Large intestine (tissue), 3 donors: ENCODE measurements around the gene LCOR. TPM values are rescaled to one million over a fixed set of nuclear protein-coding genes. Genes with fewer than 3 reads are reported as not detected.

Experiments
- DNase-seq, 2 donors: peaks; one replicate each; pipeline versions ENCODE4 v3.0.0 to v3.0.0-alpha.2; 2013
- H3K27ac ChIP-seq: one replicate; pipeline ENCODE4 v1.5.1; 2013; ENCODE audit warnings: low read length
- H3K27me3 ChIP-seq: 2 replicates; pipeline ENCODE4 v1.6.1; 2013; ENCODE audit warnings: low read length; ENCODE audit not compliant: control insufficient read depth, insufficient read depth
- H3K36me3 ChIP-seq: 2 replicates; pipeline ENCODE4 v1.6.1; 2013; ENCODE audit warnings: low read length; ENCODE audit not compliant: control insufficient read depth, insufficient read depth
- H3K4me1 ChIP-seq: one replicate; pipeline ENCODE4 v1.6.1; 2013; ENCODE audit warnings: low read length; ENCODE audit not compliant: control insufficient read depth, insufficient read depth
- H3K4me3 ChIP-seq: one replicate; pipeline ENCODE4 v1.5.1; 2013; ENCODE audit warnings: low read length
- H3K9me3 ChIP-seq: one replicate; pipeline ENCODE4 v1.6.1; 2013; ENCODE audit warnings: mild to moderate bottlenecking, low read depth, low read length, moderate library complexity; ENCODE audit not compliant: control insufficient read depth
- WGBS: methylation state at CpG from one replicate; pipeline ENCODE4 v1.1.5; 2013; ENCODE audit warnings: low lambda C conversion rate; ENCODE audit not compliant: insufficient coverage; 5-methylcytosine and 5-hydroxymethylcytosine counted together
- polyA plus RNA-seq: library from polyadenylated mRNA; unstranded; fragments of 120-200 nt; gene quantifications from one replicate; pipeline ENCODE4 v1.2.1, GENCODE V29; 2013

The LCOR gene
- polyA plus RNA-seq, 1 donor, result 46.1 TPM

DNA sequence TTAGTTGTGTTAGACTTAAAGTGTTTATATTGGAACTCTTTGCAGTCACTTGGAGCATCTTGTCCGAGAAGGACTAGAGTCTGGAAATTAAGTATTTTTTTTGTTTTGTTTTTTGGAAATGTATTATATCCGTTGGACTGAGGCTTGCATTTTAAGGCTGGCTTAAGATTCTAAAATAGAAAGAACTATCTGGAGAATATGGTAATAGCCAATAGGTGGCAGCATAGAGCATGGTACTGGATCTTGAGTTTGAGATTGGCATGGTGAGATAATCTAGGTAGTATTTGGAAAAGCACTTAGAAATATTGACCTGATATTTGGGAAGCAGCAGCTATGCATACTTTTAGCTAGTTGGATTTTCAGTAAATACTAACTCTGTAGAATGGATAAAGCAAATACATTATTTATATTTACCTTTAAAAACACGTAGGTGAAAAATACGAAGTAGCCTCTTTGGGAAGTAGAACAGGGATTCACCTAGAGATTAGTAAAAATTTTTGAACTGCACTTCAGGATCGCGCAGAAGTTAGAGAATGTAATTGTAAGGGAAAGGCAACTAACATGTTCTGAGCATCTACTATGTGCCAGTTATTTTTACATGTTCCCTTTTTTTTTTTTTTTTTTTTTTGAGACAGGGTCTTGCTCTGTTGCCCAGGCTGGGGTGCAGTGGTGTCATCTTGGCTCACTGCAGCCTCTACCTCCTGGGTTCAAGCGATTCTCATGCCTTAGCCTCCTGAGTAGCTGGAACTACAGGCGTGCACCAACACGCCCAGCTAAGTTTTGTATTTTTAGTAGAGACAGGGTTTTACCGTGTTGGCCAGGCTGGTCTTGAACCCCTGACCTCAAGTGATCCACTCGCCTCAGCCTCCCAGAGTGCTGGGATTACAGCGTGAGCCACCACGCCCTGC, 78.6 kb downstream of the LCOR start:
- DNase-seq, result peak; percentile 7 to 27
- 89% methylated on average over 4 of the region's 13 CpGs for WGBS
- no peak overlapping the region for H3K27ac ChIP-seq
- H3K4me1 ChIP-seq, result no peaks in the 10 kb centered on the region
- H3K36me3 ChIP-seq, result peaks cover 27% of the 10 kb centered on the region
- no peaks in the 10 kb centered on the region for H3K9me3 ChIP-seq
- no peaks in the 10 kb centered on the region for H3K27me3 ChIP-seq
- H3K4me3 ChIP-seq, result no peak overlapping the region

DNA sequence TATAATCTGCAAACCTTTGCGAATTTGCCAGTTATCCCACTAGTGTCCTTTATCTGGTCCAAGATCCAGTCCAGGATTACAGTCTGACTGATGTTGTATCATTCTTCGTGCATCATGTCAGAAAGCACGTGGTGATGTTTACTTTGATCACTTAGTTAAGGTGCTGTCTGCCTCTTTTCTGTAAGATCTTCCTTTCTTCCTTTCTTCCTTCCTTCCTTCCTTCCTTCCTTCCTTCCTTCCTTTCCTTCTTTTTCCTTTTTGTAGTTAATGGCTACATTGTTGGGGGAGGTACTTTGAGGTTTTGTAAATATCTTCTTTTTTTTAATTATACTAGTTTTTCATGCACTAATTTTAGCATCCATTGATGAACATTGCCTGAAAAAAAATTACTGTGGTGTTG, 80.3 kb downstream of the LCOR start:
- Histone ChIP-seq H3K4me3 (no peak overlapping the region), H3K4me1 (no peaks in the 10 kb centered on the region), H3K36me3 (peaks cover 29% of the 10 kb centered on the region), H3K27me3 (no peaks in the 10 kb centered on the region), H3K27ac (no peak overlapping the region), H3K9me3 (no peaks in the 10 kb centered on the region)
- DNase-seq, result no peak
- WGBS, result 59% methylated on average over 2 of the region's 3 CpGs

DNA sequence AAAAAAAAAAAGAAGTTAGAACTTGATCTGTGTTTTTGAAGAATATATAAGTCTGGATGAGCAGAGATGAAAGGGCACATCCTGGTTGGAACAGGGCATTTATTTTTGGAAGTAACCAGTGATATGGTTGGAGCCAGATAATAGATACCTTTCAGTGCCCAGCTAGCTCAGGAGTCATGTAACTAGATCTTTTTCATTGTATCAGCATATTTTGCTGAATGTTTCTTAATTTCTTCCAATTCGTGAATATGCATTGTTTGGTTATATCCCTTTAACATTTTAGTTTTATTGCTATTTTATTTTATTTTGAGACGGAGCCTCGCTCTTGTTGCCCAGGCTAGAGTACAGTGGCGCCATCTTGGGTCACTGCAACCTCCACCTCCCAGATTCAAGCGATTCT, 81.8 kb downstream of the LCOR start:
- DNase-seq, result no peak
- Histone ChIP-seq H3K27me3 (no peaks in the 10 kb centered on the region), H3K9me3 (no peaks in the 10 kb centered on the region), H3K36me3 (peaks cover 25% of the 10 kb centered on the region), H3K4me1 (no peaks in the 10 kb centered on the region), H3K4me3 (no peak overlapping the region), H3K27ac (no peak overlapping the region)
- 100% methylated on average over 1 of the region's 5 CpGs for WGBS

DNA sequence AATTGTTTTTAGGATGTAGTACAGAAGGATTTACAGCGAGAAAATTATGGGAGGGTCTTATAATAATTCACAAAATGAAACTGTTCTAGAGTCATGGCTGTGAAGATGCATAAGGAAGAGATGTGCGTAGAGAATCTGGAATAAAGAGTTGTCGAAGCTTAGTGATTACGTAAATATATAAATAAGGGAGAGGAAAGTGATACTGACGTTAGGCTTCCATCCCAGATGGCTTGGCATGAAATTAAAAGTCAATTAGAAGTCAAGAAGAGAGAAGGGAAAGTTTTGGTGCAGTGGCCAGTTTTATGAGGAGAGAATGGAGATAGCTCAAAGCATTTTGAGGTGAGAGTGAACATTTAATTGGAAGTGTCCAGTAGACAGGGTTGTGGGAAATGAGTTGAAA, 85.5 kb downstream of the LCOR start:
- no peaks in the 10 kb centered on the region for H3K4me1 ChIP-seq
- H3K9me3 ChIP-seq, result no peaks in the 10 kb centered on the region
- no peaks in the 10 kb centered on the region for H3K27me3 ChIP-seq
- 88% methylated on average over 4 of the region's 5 CpGs for WGBS
- H3K27ac ChIP-seq, result no peak overlapping the region
- no peak overlapping the region for H3K4me3 ChIP-seq
- peaks cover 29% of the 10 kb centered on the region for H3K36me3 ChIP-seq
- DNase-seq, result no peak

DNA sequence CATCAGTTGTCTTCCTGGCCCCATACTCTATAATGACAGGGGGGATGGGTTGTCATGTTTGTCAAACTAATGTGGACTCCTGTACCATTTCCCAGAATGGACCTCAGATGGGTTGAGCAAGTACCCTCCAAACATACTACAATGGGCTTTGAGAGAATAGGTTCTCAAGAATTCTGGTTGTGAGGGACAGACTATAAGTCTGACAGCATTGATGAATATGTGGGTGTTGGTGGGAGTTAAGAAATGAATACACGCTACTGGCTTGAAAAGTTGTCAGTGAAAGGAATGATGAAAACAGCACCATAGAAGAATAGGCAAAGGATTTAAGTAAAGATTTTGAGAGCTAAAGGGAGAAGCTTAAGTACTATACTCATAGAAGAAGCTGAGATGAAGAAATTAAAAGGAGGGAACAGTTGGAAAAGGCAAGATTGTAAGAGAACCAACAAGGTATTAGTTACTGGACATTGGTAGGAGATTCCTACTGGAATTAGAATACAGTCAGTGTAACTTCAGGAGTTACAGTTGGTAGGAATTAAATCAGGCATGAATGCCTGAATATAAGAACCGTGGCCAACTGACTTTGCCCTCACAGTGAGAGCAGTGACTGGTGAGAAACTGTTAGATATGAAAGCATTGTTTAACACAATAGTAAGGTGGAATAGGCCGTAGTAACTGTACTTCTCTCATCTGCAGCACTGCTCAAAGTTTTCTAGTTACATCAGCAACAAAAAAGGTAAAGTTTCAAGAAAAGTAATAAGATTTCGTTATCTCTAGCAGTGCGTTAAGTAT, 86.3 kb downstream of the LCOR start:
- Histone ChIP-seq H3K9me3 (no peaks in the 10 kb centered on the region), H3K4me3 (no peak overlapping the region), H3K36me3 (peaks cover 29% of the 10 kb centered on the region), H3K27me3 (no peaks in the 10 kb centered on the region), H3K4me1 (no peaks in the 10 kb centered on the region), H3K27ac (no peak overlapping the region)
- 96% methylated on average over 3 of the region's 5 CpGs for WGBS
- no peak for DNase-seq

DNA sequence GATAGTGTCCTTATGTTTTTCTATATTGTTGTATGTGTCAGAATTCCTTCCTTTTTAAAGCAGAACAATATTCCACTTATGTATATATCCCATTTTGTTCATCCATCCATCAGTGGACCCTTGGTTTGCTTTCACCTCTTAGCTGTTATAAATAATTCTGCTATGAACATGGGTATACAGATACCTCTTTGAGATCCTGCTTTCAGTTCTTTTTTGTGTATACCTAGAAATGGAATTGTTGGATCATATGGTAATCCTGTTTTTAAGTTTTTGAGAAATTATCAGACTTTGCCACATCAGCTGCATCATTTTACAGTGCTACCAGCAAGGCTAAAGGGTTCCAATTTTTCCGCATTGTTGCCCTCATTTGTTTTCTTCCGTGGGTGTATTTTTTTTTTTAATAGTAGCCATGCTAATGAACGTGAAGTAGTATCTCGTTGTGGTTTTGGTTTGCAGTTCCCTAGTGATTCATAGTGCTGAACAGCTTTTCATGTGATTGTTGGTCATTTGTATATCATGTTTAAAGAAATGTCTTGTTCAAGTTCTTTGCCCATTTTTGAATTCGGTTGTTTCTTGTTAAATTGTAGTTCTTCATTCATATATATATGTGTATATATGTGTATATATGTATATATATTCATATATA, 87.8 kb downstream of the LCOR start:
- H3K27me3 ChIP-seq, result no peaks in the 10 kb centered on the region
- no peak overlapping the region for H3K27ac ChIP-seq
- no peaks in the 10 kb centered on the region for H3K9me3 ChIP-seq
- H3K36me3 ChIP-seq, result peaks cover 17% of the 10 kb centered on the region
- DNase-seq, result no peak
- H3K4me3 ChIP-seq, result no peak overlapping the region
- H3K4me1 ChIP-seq, result no peaks in the 10 kb centered on the region
- 94% methylated on average over 3 of the region's 5 CpGs for WGBS

DNA sequence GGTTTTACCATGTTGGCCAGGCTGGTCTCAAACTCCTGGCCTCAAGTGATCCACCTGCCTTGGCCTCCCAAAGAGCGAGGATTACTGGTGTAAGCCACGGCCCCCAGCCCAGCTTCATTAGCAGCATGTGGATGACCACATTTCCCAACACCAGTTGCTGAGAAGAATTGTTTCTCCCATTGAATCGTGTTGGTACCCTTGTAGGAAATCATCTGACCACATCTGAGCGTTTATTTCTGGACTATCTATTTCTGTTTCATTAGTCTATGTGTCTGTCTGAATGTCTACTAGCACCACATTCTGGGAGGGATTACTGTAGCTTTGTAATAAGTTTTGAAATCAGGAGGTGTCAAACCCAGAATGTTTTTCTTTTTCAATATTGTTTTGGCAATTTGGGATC, 89.6 kb downstream of the LCOR start:
- Histone ChIP-seq H3K36me3 (peaks cover 9% of the 10 kb centered on the region), H3K9me3 (no peaks in the 10 kb centered on the region), H3K27me3 (no peaks in the 10 kb centered on the region), H3K27ac (no peak overlapping the region), H3K4me3 (no peak overlapping the region), H3K4me1 (no peaks in the 10 kb centered on the region)
- no CpG with 5 or more reads among the region's 4 CpGs for WGBS
- DNase-seq, result no peak

DNA sequence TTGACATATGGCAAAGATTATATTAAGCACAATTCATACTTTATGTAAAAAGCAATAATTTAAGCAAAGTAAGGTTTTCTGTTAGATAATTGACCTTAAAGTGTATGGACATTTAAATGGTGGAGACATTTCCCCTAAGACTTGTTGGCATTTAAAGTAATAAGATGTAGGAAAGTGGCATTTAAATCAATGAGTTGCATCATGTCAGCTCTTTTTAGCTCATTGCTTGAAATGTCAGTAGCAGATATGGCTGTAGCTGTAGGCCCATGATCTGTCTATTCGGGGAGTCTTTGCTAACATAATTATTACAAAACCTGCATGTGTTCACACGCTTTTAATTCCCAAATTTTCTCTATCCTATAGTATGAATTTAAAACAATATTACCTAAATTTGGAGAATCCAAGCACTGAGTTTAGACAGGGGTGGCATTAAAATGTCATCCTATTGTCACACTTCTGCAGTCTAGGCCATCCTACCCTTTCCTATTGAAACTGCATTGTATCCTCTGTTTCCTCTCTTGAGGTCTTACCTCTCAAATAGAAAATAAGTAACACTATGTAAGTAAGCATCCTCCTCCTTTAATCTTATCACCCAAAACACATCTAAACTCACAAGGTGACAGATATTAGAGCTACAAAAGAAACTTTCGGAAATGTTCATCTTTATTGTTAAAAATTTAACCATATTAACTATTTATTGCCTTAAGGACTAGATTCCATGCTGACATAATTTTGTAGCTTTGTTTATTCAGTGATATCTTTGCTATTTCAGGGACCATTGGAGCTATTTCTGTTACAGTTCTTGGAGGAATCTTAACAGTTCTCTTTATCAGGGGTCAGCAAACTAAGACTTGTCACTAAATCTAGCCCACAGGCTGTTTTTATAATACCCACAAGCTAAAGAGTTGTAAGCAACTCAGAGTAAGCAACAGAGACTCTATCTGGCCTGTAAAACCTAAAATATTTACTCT, 91.2 kb downstream of the LCOR start:
- Histone ChIP-seq H3K27me3 (no peaks in the 10 kb centered on the region), H3K4me3 (no peak overlapping the region), H3K36me3 (peaks cover 12% of the 10 kb centered on the region), H3K9me3 (no peaks in the 10 kb centered on the region), H3K4me1 (no peaks in the 10 kb centered on the region), H3K27ac (no peak overlapping the region)
- no peak for DNase-seq
- WGBS, result 40% methylated on average over 1 of the region's 3 CpGs

DNA sequence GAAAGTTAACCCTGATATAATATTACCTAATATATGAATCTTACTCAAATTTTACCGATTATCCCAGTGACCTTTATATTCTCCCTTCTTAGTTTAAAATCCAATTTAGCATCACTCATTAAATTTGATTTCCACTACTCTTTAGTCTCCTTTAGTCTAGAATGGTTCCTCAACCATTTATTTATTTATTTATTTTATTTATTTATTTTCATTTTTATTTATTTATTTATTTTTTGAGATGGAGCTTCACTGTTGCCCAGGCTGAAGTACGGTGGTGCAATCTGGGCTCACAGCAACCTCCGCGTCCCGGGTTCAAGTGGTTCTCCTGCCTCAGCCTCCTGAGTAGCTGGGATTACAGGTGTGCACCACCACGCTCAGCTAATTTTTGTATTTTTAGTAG, 92.8 kb downstream of the LCOR start:
- Histone ChIP-seq H3K4me1 (no peaks in the 10 kb centered on the region), H3K9me3 (no peaks in the 10 kb centered on the region), H3K27ac (no peak overlapping the region), H3K4me3 (no peak overlapping the region), H3K27me3 (no peaks in the 10 kb centered on the region), H3K36me3 (peaks cover 18% of the 10 kb centered on the region)
- 100% methylated on average over 2 of the region's 6 CpGs for WGBS
- DNase-seq, result no peak
